NB4 (cell line): ENCODE measurements around the gene RGS3.

Experiments used
- POLR2A ChIP-seq: IDR thresholded peaks from 2 replicates; pipeline ENCODE4 v1.6.1; 2011; ENCODE audit warnings: mild to moderate bottlenecking; ENCODE audit not compliant: insufficient read length; ENCODE audit errors: extremely low read depth
- TF ChIP-seq, protein P1 (sequence below): IDR thresholded peaks from one replicate; pipeline ENCODE4 v1.5.1; 2012; ENCODE audit warnings: low read depth, low read length

DNA sequence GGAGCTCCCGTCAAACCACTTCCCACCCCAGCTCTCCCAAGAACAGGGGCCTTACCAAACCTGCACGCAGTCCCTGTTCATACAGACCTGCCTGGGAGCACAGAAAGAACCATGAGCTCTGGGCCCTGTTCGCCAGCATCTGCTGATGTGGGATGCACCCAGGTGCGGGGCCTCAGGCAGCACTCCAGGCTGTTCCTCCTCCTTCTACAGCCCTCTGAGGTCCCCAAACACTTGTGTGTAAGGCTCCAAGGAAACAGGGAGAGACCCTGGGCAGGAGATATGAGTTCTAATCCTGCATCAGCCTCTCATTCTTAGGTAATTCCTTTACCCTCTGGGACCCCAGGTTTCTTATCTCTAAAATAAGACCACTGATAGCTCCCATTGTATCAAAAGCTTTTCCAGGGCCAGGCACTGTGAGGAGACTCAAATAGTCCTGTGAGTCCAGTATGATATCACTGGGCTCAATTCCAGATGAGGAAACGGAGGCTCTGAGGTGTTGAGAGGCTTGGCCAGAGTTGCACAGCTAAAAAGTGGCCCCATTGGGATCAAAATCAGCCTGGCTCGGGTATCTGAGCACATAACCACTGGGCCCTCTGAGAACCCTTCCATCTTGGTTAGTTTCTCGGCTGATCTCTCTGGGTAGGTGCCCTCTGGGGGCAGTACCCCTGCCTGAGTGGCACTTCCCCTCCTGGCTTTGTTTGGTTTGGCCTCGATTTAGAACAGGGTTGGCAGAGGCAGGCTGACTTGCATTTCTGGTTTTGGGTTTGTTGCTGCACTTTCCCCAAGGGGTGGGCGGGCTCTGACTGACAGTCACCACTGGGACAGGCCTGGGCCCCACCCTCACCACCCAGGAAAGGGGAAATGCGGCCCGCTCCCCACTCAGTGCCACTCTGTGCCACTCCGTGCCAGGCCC is 116.8 kb downstream of the RGS3 start:
- no peak for TF ChIP-seq POLR2A
- TF ChIP-seq, protein P1, sequence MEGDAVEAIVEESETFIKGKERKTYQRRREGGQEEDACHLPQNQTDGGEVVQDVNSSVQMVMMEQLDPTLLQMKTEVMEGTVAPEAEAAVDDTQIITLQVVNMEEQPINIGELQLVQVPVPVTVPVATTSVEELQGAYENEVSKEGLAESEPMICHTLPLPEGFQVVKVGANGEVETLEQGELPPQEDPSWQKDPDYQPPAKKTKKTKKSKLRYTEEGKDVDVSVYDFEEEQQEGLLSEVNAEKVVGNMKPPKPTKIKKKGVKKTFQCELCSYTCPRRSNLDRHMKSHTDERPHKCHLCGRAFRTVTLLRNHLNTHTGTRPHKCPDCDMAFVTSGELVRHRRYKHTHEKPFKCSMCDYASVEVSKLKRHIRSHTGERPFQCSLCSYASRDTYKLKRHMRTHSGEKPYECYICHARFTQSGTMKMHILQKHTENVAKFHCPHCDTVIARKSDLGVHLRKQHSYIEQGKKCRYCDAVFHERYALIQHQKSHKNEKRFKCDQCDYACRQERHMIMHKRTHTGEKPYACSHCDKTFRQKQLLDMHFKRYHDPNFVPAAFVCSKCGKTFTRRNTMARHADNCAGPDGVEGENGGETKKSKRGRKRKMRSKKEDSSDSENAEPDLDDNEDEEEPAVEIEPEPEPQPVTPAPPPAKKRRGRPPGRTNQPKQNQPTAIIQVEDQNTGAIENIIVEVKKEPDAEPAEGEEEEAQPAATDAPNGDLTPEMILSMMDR, result no peak
